ENCODE results near the gene MYO7B.

- TF ChIP-seq CTCF (IDR thresholded peaks at IDR 0.05 in 4 of 5, conservative IDR thresholded peaks at IDR 0.05 in 1 of 5) = no peak
- no peak for TF ChIP-seq POLR2A (IDR thresholded peaks at IDR 0.05)
Measured at GRCh38 chr2:127568128-127568527, 32.6 kb downstream of the MYO7B start.
